ENCODE data around the gene CTSH. TPM values are rescaled to one million over a fixed set of nuclear protein-coding genes. Genes with fewer than 3 reads are reported as not detected.

The CTSH gene
- total and polyA plus RNA-seq, 2 of the 13 experiments (the other 11 are each of a cell fraction or from before 2014, with no cell fraction given), result 265 to 653 TPM

DNA sequence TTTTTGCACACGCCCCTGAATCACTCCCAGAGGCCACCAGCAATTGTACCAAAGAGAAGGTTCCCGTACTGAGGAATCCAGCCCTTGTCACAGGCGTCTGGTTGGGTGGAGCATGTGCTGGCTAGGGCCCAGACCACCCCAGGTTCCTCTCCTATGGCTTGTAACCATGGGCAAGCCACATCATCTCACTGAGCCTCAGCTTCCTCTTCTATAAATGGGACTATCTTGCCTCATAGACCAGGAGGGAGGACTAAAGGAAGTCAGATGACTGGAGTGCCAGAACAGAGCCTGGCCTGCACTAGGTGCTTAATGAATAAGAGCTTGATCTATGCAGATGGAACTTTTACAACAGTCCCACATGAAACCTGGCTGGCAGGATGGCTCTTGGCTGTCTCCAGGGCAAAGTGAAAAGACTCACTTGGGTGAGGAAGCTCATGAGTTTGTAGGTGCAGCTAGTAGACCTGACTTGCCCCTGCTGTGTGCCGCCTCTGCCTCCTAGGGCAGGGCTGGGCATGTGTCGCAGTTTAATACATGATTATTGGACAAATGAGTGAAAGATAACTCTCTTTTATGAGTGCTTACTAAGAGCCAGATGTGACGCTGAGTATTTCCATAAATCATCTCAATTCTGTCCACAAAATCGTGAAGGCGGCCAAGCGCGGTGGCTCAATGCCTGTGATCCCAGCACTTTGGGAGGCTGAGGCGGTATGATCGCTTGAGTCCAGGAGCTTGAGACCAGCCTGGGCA, 29.3 kb downstream of the CTSH start:
- H3K4me1 ChIP-seq (ENCODE audit: insufficient read depth, low read length), result peaks cover 47% of the 10 kb centered on the region
- ATAC-seq (no peak), FAIRE-seq (no peak), DNase-seq (ENCODE audit: low spot score) (no peak)
- ChIA-PET CTCF (ENCODE audit: low intra/inter-chr PET ratio, low total read pairs) (no interaction called here), POLR2A (interaction anchor here (1.6 kb wide), 1 partner anchor 14 kb away, joined by 3 read pairs; no protein-coding TSS in a partner anchor)
- TF ChIP-seq ZNF414 (CRISPR knock-in tag; IDR thresholded peaks at IDR 0.05), result no peak
- TF ChIP-seq ZBTB38 (CRISPR knock-in tag; IDR thresholded peaks at IDR 0.05), result peak; percentile 38; the same call in 1 of the 2 replicates
- no peak for TF ChIP-seq KLF16 (CRISPR knock-in tag; IDR thresholded peaks at IDR 0.05)
- TF ChIP-seq ZNF512 (CRISPR knock-in tag; IDR thresholded peaks at IDR 0.05), result no peak
- TF ChIP-seq POLR2G (IDR thresholded peaks at IDR 0.05; ENCODE audit: low read depth, low read length), result 0 out of 2 replicates have a peak, but pooled peaks have one; percentile 19
- TF ChIP-seq, protein P1, sequence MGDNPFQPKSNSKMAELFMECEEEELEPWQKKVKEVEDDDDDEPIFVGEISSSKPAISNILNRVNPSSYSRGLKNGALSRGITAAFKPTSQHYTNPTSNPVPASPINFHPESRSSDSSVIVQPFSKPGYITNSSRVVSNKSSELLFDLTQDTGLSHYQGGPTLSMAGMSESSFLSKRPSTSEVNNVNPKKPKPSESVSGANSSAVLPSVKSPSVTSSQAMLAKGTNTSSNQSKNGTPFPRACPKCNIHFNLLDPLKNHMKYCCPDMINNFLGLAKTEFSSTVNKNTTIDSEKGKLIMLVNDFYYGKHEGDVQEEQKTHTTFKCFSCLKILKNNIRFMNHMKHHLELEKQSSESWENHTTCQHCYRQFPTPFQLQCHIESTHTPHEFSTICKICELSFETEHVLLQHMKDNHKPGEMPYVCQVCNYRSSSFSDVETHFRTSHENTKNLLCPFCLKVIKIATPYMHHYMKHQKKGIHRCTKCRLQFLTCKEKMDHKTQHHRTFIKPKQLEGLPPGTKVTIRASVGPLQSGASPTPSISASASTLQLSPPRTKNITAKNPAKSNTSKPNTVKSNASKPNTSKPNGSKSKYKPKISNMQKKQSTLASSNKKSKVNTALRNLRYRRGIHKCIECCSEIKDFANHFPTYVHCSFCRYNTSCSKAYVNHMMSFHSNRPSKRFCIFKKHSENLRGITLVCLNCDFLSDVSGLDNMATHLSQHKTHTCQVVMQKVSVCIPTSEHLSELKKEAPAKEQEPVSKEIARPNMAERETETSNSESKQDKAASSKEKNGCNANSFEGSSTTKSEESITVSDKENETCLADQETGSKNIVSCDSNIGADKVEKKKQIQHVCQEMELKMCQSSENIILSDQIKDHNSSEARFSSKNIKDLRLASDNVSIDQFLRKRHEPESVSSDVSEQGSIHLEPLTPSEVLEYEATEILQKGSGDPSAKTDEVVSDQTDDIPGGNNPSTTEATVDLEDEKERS (CRISPR knock-in tag; IDR thresholded peaks at IDR 0.05), result no peak
- TF ChIP-seq ZNF629 (CRISPR knock-in tag; conservative IDR thresholded peaks at IDR 0.05), result 0 out of 2 replicates have a peak, but pooled peaks have one; percentile 16
- no peak for TF ChIP-seq CAMTA2 (CRISPR knock-in tag; IDR thresholded peaks at IDR 0.05; ENCODE audit: borderline replicate concordance)
- TF ChIP-seq ZFP36L2 (CRISPR knock-in tag; IDR thresholded peaks at IDR 0.05), result no peak
- TF ChIP-seq, protein P2, sequence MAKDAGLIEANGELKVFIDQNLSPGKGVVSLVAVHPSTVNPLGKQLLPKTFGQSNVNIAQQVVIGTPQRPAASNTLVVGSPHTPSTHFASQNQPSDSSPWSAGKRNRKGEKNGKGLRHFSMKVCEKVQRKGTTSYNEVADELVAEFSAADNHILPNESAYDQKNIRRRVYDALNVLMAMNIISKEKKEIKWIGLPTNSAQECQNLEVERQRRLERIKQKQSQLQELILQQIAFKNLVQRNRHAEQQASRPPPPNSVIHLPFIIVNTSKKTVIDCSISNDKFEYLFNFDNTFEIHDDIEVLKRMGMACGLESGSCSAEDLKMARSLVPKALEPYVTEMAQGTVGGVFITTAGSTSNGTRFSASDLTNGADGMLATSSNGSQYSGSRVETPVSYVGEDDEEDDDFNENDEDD (CRISPR knock-in tag; IDR thresholded peaks at IDR 0.05; ENCODE audit: borderline replicate concordance), result no peak
- no peak overlapping the region for H3K27ac ChIP-seq (ENCODE audit: extremely low read length, insufficient read depth, low read length)
- no peak overlapping the region for H3K4me3 ChIP-seq (replicated peaks in 1 of 3; ENCODE audit: insufficient read depth in 1 of 3, low read depth in 2 of 3, low read length in 3 of 3)
- BruUV-seq (replicated peaks), result no TSS peak
- H2AFZ ChIP-seq (ENCODE audit: low read length), result no peak overlapping the region
- H3K4me2 ChIP-seq (ENCODE audit: low read depth, low read length), result no peak overlapping the region
- H3K27me3 ChIP-seq (ENCODE audit: control insufficient read depth in 1 of 2, insufficient read depth in 2 of 2, low read length in 2 of 2), result no peaks in the 10 kb centered on the region
- H3K79me2 ChIP-seq (ENCODE audit: insufficient read depth, low read length), result no peaks in the 10 kb centered on the region
- in situ Hi-C loops (cut with HindIII; ENCODE audit: extremely low pct_ligation_motif_present, low pct_unique_long_range_greater_than_20kb), result no loop called here
- H3K9me3 ChIP-seq (ENCODE audit: low read length), result no peaks in the 10 kb centered on the region
- intact Hi-C loops (cut with micrococcal nuclease; ENCODE audit: unreplicated experiment), result loop anchor here (5.0 kb wide), 1 partner anchor 92 kb away; no protein-coding TSS in a partner anchor
- peaks cover 9 to 30% of the 10 kb centered on the region in 2 experiments; a peak in 4 of 5 replicates for H3K36me3 ChIP-seq (replicated peaks in 1 of 2; ENCODE audit: control insufficient read depth in 1 of 2, insufficient read depth in 2 of 2, low read length in 2 of 2)
- WGBS (ENCODE audit: low lambda C conversion rate), result 92% methylated on average over 11 of the region's 12 CpGs
- H4K20me1 ChIP-seq (ENCODE audit: insufficient read depth, low read length), result peaks cover 4% of the 10 kb centered on the region; the same call in 1 of the 2 replicates
- no peak overlapping the region for H3K9ac ChIP-seq (ENCODE audit: insufficient read depth, low read depth, low read length)
